ENCODE measurements around the gene TMX2. TPM values are rescaled to one million over a fixed set of nuclear protein-coding genes. Genes with fewer than 3 reads are reported as not detected.
"Not testable (repeated sequence)": the region's sequence is repeated elsewhere in the genome, so short reads cannot be mapped to it uniquely, and the experiment has no call there.

The TMX2 gene
- total and polyA plus RNA-seq, 3 experiments from 2014 or later, result 89.9 to 131 (median 129) TPM

DNA sequence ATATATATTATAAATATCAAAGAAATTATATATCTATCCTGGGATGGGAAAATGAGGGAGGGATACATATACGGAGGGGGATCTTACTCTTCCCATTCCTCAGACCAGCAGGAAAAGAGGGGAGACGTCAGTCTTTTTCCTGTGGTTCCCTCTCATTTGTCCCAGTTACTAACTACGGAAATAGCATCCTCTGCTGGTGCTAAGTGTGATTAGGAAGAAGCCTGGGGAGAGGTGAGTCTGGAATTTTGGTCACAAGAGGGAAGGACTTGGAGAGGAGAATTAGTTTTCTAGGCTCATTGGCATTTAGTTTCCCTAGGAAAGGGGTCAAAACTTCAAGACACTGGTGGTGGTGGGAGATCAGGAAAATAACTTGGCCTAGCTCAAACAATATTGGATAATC is 12.0 kb upstream of the TMX2 start:
- H3K27me3 Mint-ChIP-seq, result no peaks in the 10 kb centered on the region
- H3K27ac ChIP-seq (ENCODE audit: low read depth, low read length), result no peak overlapping the region
- H3K4me1 Mint-ChIP-seq, result no peaks in the 10 kb centered on the region
- H3K27ac Mint-ChIP-seq, result peak overlapping the region in 2 of 8 donors; percentile 23 to 37
- ChIA-PET CTCF (no interaction called here), POLR2A (no interaction called here)
- H3K36me3 ChIP-seq (ENCODE audit: insufficient read depth, low read length), result peaks cover 42% of the 10 kb centered on the region
- H3K9me3 ChIP-seq (ENCODE audit: low read length), result no peaks in the 10 kb centered on the region
- H3K4me3 Mint-ChIP-seq, result peak overlapping the region in 1 of 7 donors; percentile 27
- no peaks in the 10 kb centered on the region for H3K9me3 Mint-ChIP-seq
- no peaks in the 10 kb centered on the region for H3K4me1 ChIP-seq (ENCODE audit: insufficient read depth, low read length)
- H3K4me3 ChIP-seq (ENCODE audit: low read length), result no peak overlapping the region
- H3K36me3 Mint-ChIP-seq, result peaks cover 13 to 83% (median 16%) of the 10 kb centered on the region in 3 donors
- DNase-seq, result no peak
- H3K27me3 ChIP-seq (ENCODE audit: insufficient read depth, low read length, poor library complexity, severe bottlenecking), result no peaks in the 10 kb centered on the region

DNA sequence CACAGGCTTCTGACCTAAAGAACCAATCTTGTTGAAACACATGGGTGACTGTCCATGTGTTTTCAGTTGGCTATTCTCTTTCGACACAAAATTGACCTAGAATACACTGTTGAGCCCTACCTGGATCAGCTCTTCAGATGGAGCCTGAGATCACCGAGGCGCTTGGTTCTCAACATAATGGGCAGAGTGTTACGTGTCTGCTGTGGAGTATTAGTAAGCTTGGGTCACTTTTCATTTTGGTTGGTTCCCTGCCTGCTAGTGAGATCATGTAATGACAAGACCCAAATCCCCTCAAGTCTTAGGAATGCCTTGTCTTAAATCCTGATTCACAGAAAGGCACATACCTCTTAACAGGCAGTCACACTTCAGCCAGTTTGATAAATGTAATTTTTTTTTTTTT is 9.1 kb upstream of the TMX2 start:
- peak overlapping the region in 2 of 8 donors; percentile 50 to 57 for H3K27ac Mint-ChIP-seq
- H3K4me3 Mint-ChIP-seq, result no peak overlapping the region

DNA sequence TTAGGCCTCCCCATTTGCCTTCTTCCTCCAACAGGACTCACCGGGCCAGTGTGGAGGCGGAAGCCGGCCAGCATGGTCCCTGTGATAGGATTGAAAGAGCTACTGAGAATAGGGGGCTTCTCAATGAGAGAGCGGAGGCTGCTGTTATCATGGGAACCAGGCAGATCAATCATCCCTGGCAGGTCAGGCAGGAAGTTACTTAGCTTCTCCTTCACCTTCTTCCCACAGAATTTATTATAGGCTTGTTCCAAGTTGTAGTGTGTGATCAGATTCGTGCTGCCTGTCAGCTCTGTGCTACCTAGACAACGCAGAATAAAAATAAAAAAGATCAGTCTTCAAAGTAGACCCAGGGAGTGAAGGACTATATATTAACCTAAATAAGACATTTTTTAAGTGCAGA is 7.5 kb upstream of the TMX2 start:
- no peaks in the 10 kb centered on the region for H3K27me3 Mint-ChIP-seq
- peaks cover 11% of the 10 kb centered on the region for H3K36me3 ChIP-seq (ENCODE audit: insufficient read depth, low read length)
- DNase-seq, result no peak
- peaks cover 0 to 61% (median 6%) of the 10 kb centered on the region in 3 donors for H3K36me3 Mint-ChIP-seq
- H3K27ac Mint-ChIP-seq, result peak overlapping the region in 3 of 8 donors; percentile 58 to 80 (median 66)
- CTCF ChIA-PET, result interaction anchor here (1.8 kb wide), 1 partner anchor 95 kb away, joined by 4 read pairs; no protein-coding TSS in a partner anchor
- no peak overlapping the region for H3K4me3 ChIP-seq (ENCODE audit: low read length)
- no peaks in the 10 kb centered on the region for H3K9me3 Mint-ChIP-seq
- no peaks in the 10 kb centered on the region for H3K27me3 ChIP-seq (ENCODE audit: insufficient read depth, low read length, poor library complexity, severe bottlenecking)
- no peak overlapping the region for H3K4me3 Mint-ChIP-seq
- no peaks in the 10 kb centered on the region for H3K9me3 ChIP-seq (ENCODE audit: low read length)
- H3K4me1 Mint-ChIP-seq, result peaks cover 9 to 12% (median 12%) of the 10 kb centered on the region in 3 donors
- no peak overlapping the region for H3K27ac ChIP-seq (ENCODE audit: low read depth, low read length)
- peaks cover 8% of the 10 kb centered on the region for H3K4me1 ChIP-seq (ENCODE audit: insufficient read depth, low read length)
- POLR2A ChIA-PET, result no interaction called here

More for the DNA sequence above, 9.1 kb upstream of the TMX2 start:
- H3K4me3 ChIP-seq (ENCODE audit: low read length), result no peak overlapping the region
- Mint-ChIP-seq H3K27me3 (no peaks in the 10 kb centered on the region), H3K36me3 (peaks cover 5 to 70% (median 14%) of the 10 kb centered on the region in 3 donors), H3K9me3 (no peaks in the 10 kb centered on the region), H3K4me1 (peaks cover 4 to 8% (median 5%) of the 10 kb centered on the region in 3 donors)
- H3K27ac ChIP-seq (ENCODE audit: low read depth, low read length), result no peak overlapping the region
- ChIA-PET CTCF (interaction anchor here (1.7 kb wide), 1 partner anchor 63 kb away, joined by 4 read pairs; no protein-coding TSS in a partner anchor), POLR2A (interaction anchor here (1.0 kb wide), 1 partner anchor 20 kb away, joined by 6 read pairs; no protein-coding TSS in a partner anchor)
- H3K36me3 ChIP-seq (ENCODE audit: insufficient read depth, low read length), result peaks cover 24% of the 10 kb centered on the region
- H3K4me1 ChIP-seq (ENCODE audit: insufficient read depth, low read length), result no peaks in the 10 kb centered on the region
- no peak for DNase-seq
- H3K9me3 ChIP-seq (ENCODE audit: low read length), result no peaks in the 10 kb centered on the region
- H3K27me3 ChIP-seq (ENCODE audit: insufficient read depth, low read length, poor library complexity, severe bottlenecking), result no peaks in the 10 kb centered on the region

DNA sequence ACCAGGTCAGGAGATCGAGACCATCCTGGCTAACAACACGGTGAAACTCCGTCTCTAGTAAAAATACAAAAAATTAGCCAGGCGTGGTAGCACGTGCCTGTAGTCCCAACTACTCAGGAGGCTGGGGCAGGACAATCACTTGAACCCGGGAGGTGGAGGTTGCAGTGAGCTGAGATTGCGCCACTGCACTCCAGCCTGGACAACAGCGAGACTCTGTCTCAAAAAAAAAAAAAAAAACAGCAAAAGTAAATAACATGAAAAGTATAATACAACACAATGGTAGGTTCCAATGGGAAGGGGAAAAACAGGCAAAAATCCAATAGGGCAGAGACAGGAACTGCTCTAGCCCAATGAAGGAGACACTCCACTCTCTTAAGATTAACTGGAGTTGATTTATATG is 7.0 kb upstream of the TMX2 start:
- Histone ChIP-seq H3K36me3 (ENCODE audit: insufficient read depth, low read length) (peaks cover 10% of the 10 kb centered on the region), H3K4me1 (ENCODE audit: insufficient read depth, low read length) (peaks cover 10% of the 10 kb centered on the region)
- H3K4me3 Mint-ChIP-seq; H3K9me3 ChIP-seq (ENCODE audit: low read length); H3K4me3 ChIP-seq (ENCODE audit: low read length); H3K9me3 Mint-ChIP-seq; POLR2A ChIA-PET; H3K27me3 Mint-ChIP-seq; DNase-seq; H3K27me3 ChIP-seq (ENCODE audit: insufficient read depth, low read length, poor library complexity, severe bottlenecking); H3K27ac ChIP-seq (ENCODE audit: low read depth, low read length): not testable (repeated sequence)
- H3K27ac Mint-ChIP-seq, result peak overlapping the region in 2 of 8 donors; percentile 26 to 42
- CTCF ChIA-PET, result interaction anchor here (1.8 to 2.8 kb wide), 2 partner anchors 95 to 137 kb away, joined by 4 to 7 read pairs; partner anchors contain the start of gene UBE2L6
- peaks cover 0 to 58% (median 6%) of the 10 kb centered on the region in 3 donors for H3K36me3 Mint-ChIP-seq
- peaks cover 11 to 17% (median 15%) of the 10 kb centered on the region in 3 donors for H3K4me1 Mint-ChIP-seq

DNA sequence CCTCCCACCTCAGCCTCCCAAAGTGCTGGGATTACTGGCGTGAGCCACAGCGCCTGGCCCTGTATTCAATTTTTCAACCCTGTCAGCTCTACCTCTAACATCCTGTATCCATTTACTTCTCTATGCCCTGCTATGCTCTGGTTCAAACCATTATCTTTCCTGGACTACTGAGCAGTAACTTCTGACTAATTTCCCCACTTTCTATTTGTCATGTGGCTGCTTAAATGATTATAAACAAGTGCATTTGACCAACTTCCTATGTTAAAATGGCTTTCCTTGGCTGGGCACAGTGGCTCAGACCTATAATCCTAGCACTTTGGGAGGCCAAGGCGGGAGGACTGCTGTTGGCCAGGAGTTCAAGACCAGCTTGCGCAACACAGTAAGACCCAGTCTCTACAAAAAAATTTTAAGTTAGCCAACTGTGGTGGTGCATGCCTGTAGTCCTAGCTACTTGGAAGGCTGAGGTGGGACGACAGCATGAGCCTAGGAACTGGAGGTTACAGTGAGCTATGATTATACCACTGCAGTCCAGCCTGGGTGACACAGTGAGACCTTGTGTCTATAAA is 2.5 kb upstream of the TMX2 start:
- no peaks in the 10 kb centered on the region for H3K27me3 ChIP-seq (ENCODE audit: insufficient read depth, low read length, poor library complexity, severe bottlenecking)
- Mint-ChIP-seq H3K27ac (peak overlapping the region in 3 of 8 donors; percentile 15 to 53 (median 30)), H3K27me3 (no peaks in the 10 kb centered on the region), H3K4me3 (peak overlapping the region in 1 of 7 donors; percentile 17), H3K36me3 (peaks cover 0 to 35% (median 7%) of the 10 kb centered on the region in 3 donors), H3K4me1 (peaks cover 43 to 58% (median 56%) of the 10 kb centered on the region in 3 donors), H3K9me3 (no peaks in the 10 kb centered on the region)
- CTCF ChIA-PET, result interaction anchor here (1.0 to 2.4 kb wide), 3 partner anchors 91 to 179 kb away, joined by 3 to 10 read pairs (median 3); partner anchors contain the start of gene TIMM10
- no peak for DNase-seq
- no peaks in the 10 kb centered on the region for H3K9me3 ChIP-seq (ENCODE audit: low read length)
- peaks cover under 1% of the 10 kb centered on the region for H3K36me3 ChIP-seq (ENCODE audit: insufficient read depth, low read length)
- no peak overlapping the region for H3K4me3 ChIP-seq (ENCODE audit: low read length)
- H3K27ac ChIP-seq (ENCODE audit: low read depth, low read length), result no peak overlapping the region
- POLR2A ChIA-PET, result interaction anchor here (0.6 to 0.9 kb wide), 3 partner anchors 39 to 304 kb away, joined by 3 to 8 read pairs (median 3); no protein-coding TSS in a partner anchor
- H3K4me1 ChIP-seq (ENCODE audit: insufficient read depth, low read length), result peaks cover 42% of the 10 kb centered on the region

DNA sequence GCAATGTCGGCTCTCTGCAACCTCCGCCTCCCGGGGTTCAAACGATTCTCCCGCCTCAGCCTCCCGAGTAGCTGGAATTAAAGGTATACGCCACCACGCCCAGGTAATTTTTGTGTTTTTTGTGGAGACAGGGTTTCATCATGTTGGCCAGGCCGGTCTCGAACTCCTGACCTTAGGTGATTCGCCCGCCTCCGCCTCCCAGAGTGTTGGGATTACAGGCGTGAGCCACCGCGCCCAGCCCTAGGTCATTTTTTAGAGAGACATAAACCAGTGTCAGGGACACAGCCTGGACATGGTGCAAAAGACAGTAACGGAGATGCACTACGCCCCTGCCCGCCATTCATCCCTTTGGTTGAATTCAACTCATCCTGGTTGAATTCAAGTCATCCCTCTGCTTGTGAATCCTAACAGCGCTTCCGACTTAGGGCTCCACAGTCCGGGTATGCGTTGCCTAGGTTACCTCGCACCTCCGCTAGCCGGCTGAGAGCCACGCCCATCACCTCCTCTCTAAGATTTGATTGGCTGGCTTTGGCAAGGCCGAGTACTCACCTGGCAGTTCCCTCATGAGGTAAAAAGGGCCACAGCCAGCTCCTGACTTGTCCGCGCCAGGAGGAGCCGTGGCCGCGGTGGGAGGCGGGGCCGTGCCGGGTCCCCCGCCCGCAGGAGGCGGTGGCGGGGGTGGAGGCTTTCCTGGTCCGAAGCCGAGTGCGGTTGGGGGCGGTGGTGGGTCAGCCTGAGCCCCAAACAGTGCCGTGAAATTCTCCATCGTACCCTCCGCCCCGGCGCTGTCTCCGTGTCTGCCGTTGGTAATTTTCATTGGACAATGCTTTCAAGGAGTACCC is 758 bp upstream of the TMX2 start, which contains the start of gene MED19:
Gene MED19, minus strand, starts transcription at position 802 of the 842 bp plus-strand sequence. Its CDS starts 36 bp downstream, at position 766.
- ChIA-PET CTCF (interaction anchor here (0.6 to 1.4 kb wide), 7 partner anchors 12 to 1826 kb away, joined by 3 to 6 read pairs (median 3); no protein-coding TSS in a partner anchor), POLR2A (interaction anchor here (0.7 to 1.5 kb wide), 7 partner anchors 9 to 197 kb away, joined by 3 to 10 read pairs (median 4); partner anchors contain the start of gene SELENOH)
- H3K4me3 Mint-ChIP-seq, result peak within 1 kb of the TSS; percentile 93 to 99 (median 98)
- Histone ChIP-seq H3K27me3 (ENCODE audit: insufficient read depth, low read length, poor library complexity, severe bottlenecking) (no peaks in the 10 kb centered on the region), H3K4me3 (ENCODE audit: low read length) (peak within 1 kb of the TSS; percentile 99), H3K36me3 (ENCODE audit: insufficient read depth, low read length) (no peaks in the 10 kb centered on the region), H3K27ac (ENCODE audit: low read depth, low read length) (peak within 1 kb of the TSS; percentile 90), H3K4me1 (ENCODE audit: insufficient read depth, low read length) (peaks cover 43% of the 10 kb centered on the region), H3K9me3 (ENCODE audit: low read length) (no peaks in the 10 kb centered on the region)
- H3K4me1 Mint-ChIP-seq, result peaks cover 43 to 57% (median 53%) of the 10 kb centered on the region in 3 donors
- no peaks in the 10 kb centered on the region for H3K9me3 Mint-ChIP-seq
- H3K27me3 Mint-ChIP-seq, result no peaks in the 10 kb centered on the region
- DNase-seq, result peak; percentile 71 to 87 (median 79)
- peaks cover 0 to 28% (median 7%) of the 10 kb centered on the region in 3 donors for H3K36me3 Mint-ChIP-seq
- H3K27ac Mint-ChIP-seq, result peak within 1 kb of the TSS; percentile 81 to 98 (median 98)

DNA sequence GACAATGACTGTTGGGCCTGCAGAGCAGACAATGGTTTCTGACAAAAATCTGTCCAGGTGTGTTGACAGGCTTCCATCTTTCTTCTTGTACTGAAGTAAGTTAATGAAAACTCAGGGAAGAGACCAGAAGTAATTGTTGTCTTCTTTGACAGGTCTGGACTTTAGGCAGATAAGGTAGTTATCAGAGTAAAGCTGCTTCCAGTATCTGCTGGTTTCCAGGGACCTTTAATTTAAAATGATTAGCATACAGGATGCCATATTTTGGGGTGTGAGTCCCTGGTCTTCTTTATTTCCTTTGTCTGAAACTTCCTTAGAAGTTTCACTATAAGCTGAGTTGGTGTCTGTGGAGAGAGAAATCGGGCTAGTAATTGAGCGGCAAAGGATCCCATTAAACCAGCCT is 1.4 kb downstream of the TMX2 start:
- no peaks in the 10 kb centered on the region for H3K27me3 Mint-ChIP-seq
- Histone ChIP-seq H3K4me1 (ENCODE audit: insufficient read depth, low read length) (peaks cover 40% of the 10 kb centered on the region), H3K27me3 (ENCODE audit: insufficient read depth, low read length, poor library complexity, severe bottlenecking) (no peaks in the 10 kb centered on the region), H3K36me3 (ENCODE audit: insufficient read depth, low read length) (no peaks in the 10 kb centered on the region), H3K27ac (ENCODE audit: low read depth, low read length) (no peak overlapping the region), H3K4me3 (ENCODE audit: low read length) (peak overlapping the region; percentile 99), H3K9me3 (ENCODE audit: low read length) (no peaks in the 10 kb centered on the region)
- ChIA-PET POLR2A (no interaction called here), CTCF (interaction anchor here (0.7 to 1.9 kb wide), 3 partner anchors 28 to 810 kb away, joined by 4 read pairs; partner anchors contain the start of genes SELENOH and YPEL4)
- H3K4me3 Mint-ChIP-seq, result peak overlapping the region; percentile 93 to 99 (median 98)
- no peak for DNase-seq
- peaks cover 40 to 57% (median 46%) of the 10 kb centered on the region in 3 donors for H3K4me1 Mint-ChIP-seq
- no peaks in the 10 kb centered on the region for H3K9me3 Mint-ChIP-seq
- H3K27ac Mint-ChIP-seq, result peak overlapping the region in 7 of 8 donors; percentile 81 to 98 (median 95)
- peaks cover 0 to 27% (median 9%) of the 10 kb centered on the region in 3 donors for H3K36me3 Mint-ChIP-seq
